Measurements from ENCODE around the gene SLC22A5. TPM values are rescaled to one million over a fixed set of nuclear protein-coding genes. Genes with fewer than 3 reads are reported as not detected.

SLC22A5 gene
- total and polyA plus RNA-seq, 2 donors (not counting 3 experiments of a cell fraction or from before 2014, with no cell fraction given), result 3.6 to 9.3 TPM

GRCh38 chr5:132358775-132359174 is 10.7 kb upstream of the SLC22A5 start:
- no peaks in the 10 kb centered on the region for H3K27me3 ChIP-seq (ENCODE audit: control insufficient read depth in 2 of 2, insufficient read depth in 2 of 2, low read length in 2 of 2)
- BruUV-seq (replicated peaks), result no TSS peak
- H3K9me3 ChIP-seq (replicated peaks; ENCODE audit: control insufficient read depth, insufficient read depth, low read length), result no peaks in the 10 kb centered on the region
- CTCF ChIA-PET, result no interaction called here
- H3K4me1 ChIP-seq (ENCODE audit: control insufficient read depth, extremely low read depth, insufficient read depth, low read length), result no peaks in the 10 kb centered on the region
- no peaks in the 10 kb centered on the region for H3K79me2 ChIP-seq (ENCODE audit: control insufficient read depth, insufficient read depth, low read length)
- H4K20me1 ChIP-seq (replicated peaks; ENCODE audit: control insufficient read depth, extremely low read depth, insufficient read depth, low read length), result no peaks in the 10 kb centered on the region
- no peak overlapping the region for H2AFZ ChIP-seq (ENCODE audit: low read depth, low read length)
- dilution Hi-C loops (cut with MboI; ENCODE audit: extremely low pct_ligation_motif_present, low sequenced_read_pairs) (no loop called here), intact Hi-C loops (cut with micrococcal nuclease) (no loop called here)
- H3K27ac ChIP-seq (ENCODE audit: insufficient read depth, low read depth, low read length), result no peak overlapping the region
- POLR2A ChIA-PET, result no interaction called here
- TF ChIP-seq MYC (IDR thresholded peaks at IDR 0.05; ENCODE audit: low read depth, low read length) (no peak), POLR2A (IDR thresholded peaks at IDR 0.05; ENCODE audit: low read depth, low read length) (no peak), JUN (IDR thresholded peaks at IDR 0.05; ENCODE audit: borderline replicate concordance, insufficient read depth, insufficient read length, low read depth) (no peak), GATA2 (IDR thresholded peaks at IDR 0.05; ENCODE audit: insufficient read depth, insufficient read length, low read depth, low read length) (no peak), MAX (IDR thresholded peaks at IDR 0.05; ENCODE audit: insufficient read depth, insufficient read length) (no peak)
- TF ChIP-seq, protein P1, sequence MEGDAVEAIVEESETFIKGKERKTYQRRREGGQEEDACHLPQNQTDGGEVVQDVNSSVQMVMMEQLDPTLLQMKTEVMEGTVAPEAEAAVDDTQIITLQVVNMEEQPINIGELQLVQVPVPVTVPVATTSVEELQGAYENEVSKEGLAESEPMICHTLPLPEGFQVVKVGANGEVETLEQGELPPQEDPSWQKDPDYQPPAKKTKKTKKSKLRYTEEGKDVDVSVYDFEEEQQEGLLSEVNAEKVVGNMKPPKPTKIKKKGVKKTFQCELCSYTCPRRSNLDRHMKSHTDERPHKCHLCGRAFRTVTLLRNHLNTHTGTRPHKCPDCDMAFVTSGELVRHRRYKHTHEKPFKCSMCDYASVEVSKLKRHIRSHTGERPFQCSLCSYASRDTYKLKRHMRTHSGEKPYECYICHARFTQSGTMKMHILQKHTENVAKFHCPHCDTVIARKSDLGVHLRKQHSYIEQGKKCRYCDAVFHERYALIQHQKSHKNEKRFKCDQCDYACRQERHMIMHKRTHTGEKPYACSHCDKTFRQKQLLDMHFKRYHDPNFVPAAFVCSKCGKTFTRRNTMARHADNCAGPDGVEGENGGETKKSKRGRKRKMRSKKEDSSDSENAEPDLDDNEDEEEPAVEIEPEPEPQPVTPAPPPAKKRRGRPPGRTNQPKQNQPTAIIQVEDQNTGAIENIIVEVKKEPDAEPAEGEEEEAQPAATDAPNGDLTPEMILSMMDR (IDR thresholded peaks at IDR 0.05; ENCODE audit: extremely low read depth in 1 of 2, insufficient read depth in 1 of 2, low read depth in 1 of 2, low read length in 2 of 2), result no peak
- no peak overlapping the region for H3K4me3 ChIP-seq (replicated peaks in 1 of 3; ENCODE audit: insufficient read depth in 1 of 3, low read depth in 1 of 3, low read length in 3 of 3)
- H3K4me2 ChIP-seq (ENCODE audit: insufficient read depth, low read length), result no peak overlapping the region
- H3K9ac ChIP-seq (replicated peaks; ENCODE audit: extremely low read depth, insufficient read depth, low read length), result no peak overlapping the region
- no peaks in the 10 kb centered on the region for H3K36me3 ChIP-seq (ENCODE audit: control insufficient read depth in 2 of 2, extremely low read depth in 1 of 2, insufficient read depth in 2 of 2, low read length in 2 of 2)
- no peak for FAIRE-seq
- no peaks in the 10 kb centered on the region for H3K9me1 ChIP-seq (replicated peaks; ENCODE audit: control insufficient read depth, extremely low read depth, insufficient read depth, low read length)
- DNase-seq (ENCODE audit: low read depth, low spot score), result no peak

DNA sequence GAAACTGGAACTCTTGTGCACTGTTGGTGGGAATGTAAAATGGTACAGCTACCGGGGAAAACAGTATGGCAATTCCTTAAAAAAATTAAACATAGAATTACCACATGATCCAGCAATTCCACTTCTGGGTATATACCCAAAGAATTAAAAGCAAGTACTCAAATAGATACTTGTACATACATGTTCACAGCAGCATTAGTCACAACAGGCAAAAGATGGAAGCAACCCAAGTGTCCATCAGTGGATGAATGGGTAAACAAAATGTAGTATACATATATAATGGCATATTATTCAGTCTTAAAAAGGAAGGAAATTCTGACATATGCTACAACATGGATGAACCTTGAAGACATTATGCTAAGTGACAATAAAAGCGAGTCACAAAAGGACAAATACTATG is 7.4 kb upstream of the SLC22A5 start:
- no TSS peak for BruUV-seq (replicated peaks)
- POLR2A ChIA-PET, result no interaction called here

More for the DNA sequence above, 7.4 kb upstream of the SLC22A5 start:
- Histone ChIP-seq H3K27me3 (ENCODE audit: control insufficient read depth in 2 of 2, insufficient read depth in 2 of 2, low read length in 2 of 2) (no peaks in the 10 kb centered on the region), H3K4me2 (ENCODE audit: insufficient read depth, low read length) (no peak overlapping the region), H3K9ac (replicated peaks; ENCODE audit: extremely low read depth, insufficient read depth, low read length) (no peak overlapping the region), H2AFZ (ENCODE audit: low read depth, low read length) (no peak overlapping the region), H3K36me3 (ENCODE audit: control insufficient read depth in 2 of 2, extremely low read depth in 1 of 2, insufficient read depth in 2 of 2, low read length in 2 of 2) (no peaks in the 10 kb centered on the region), H4K20me1 (replicated peaks; ENCODE audit: control insufficient read depth, extremely low read depth, insufficient read depth, low read length) (no peaks in the 10 kb centered on the region), H3K9me1 (replicated peaks; ENCODE audit: control insufficient read depth, extremely low read depth, insufficient read depth, low read length) (no peaks in the 10 kb centered on the region), H3K9me3 (replicated peaks; ENCODE audit: control insufficient read depth, insufficient read depth, low read length) (no peaks in the 10 kb centered on the region), H3K79me2 (ENCODE audit: control insufficient read depth, insufficient read depth, low read length) (no peaks in the 10 kb centered on the region), H3K4me1 (ENCODE audit: control insufficient read depth, extremely low read depth, insufficient read depth, low read length) (no peaks in the 10 kb centered on the region), H3K27ac (ENCODE audit: insufficient read depth, low read depth, low read length) (no peak overlapping the region), H3K4me3 (replicated peaks in 1 of 3; ENCODE audit: insufficient read depth in 1 of 3, low read depth in 1 of 3, low read length in 3 of 3) (no peak overlapping the region)
- DNase-seq (ENCODE audit: low read depth, low spot score), result no peak
- intact Hi-C loops (cut with micrococcal nuclease) (no loop called here), dilution Hi-C loops (cut with MboI; ENCODE audit: extremely low pct_ligation_motif_present, low sequenced_read_pairs) (no loop called here)
- TF ChIP-seq MYC (IDR thresholded peaks at IDR 0.05; ENCODE audit: low read depth, low read length) (no peak), FOS (IDR thresholded peaks at IDR 0.05; ENCODE audit: borderline replicate concordance, insufficient read depth, low read length) (no peak), GATA2 (IDR thresholded peaks at IDR 0.05; ENCODE audit: insufficient read depth, insufficient read length, low read depth, low read length) (no peak), POLR2AphosphoS5 (IDR thresholded peaks at IDR 0.05; ENCODE audit: insufficient read depth, low read depth, low read length) (no peak), JUN (IDR thresholded peaks at IDR 0.05; ENCODE audit: borderline replicate concordance, insufficient read depth, insufficient read length, low read depth) (no peak), EZH2 (IDR thresholded peaks at IDR 0.05; ENCODE audit: borderline replicate concordance, low read depth, low read length, severe bottlenecking) (no peak), MAX (IDR thresholded peaks at IDR 0.05; ENCODE audit: insufficient read depth, insufficient read length) (no peak), POLR2A (IDR thresholded peaks at IDR 0.05; ENCODE audit: low read depth, low read length) (no peak)
- TF ChIP-seq, protein P1 (IDR thresholded peaks at IDR 0.05; ENCODE audit: extremely low read depth in 1 of 2, insufficient read depth in 1 of 2, low read depth in 1 of 2, low read length in 2 of 2), result no peak
- FAIRE-seq, result no peak
- CTCF ChIA-PET, result interaction anchor here (1.8 kb wide), 1 partner anchor 124 kb away, joined by 5 read pairs; no protein-coding TSS in a partner anchor
